Brain pericyte (primary cell): ENCODE measurements around the gene AIFM1.

Source experiments
- DNase-seq: peaks from one replicate; pipeline ENCODE4 v3.0.0-alpha.2; 2012; ENCODE audit warnings: low read depth, low spot score

Gene AIFM1

GRCh38 chrX:130170752-130171445, 5.3 kb upstream of the AIFM1 start:
- DNase-seq, result no peak

- no peak for DNase-seq
Observed at GRCh38 chrX:130167040-130167439, 1.4 kb upstream of the AIFM1 start.

- DNase-seq, result no peak
Observed at GRCh38 chrX:130166503-130166777, 799 bp upstream of the AIFM1 start.

- no peak for DNase-seq
Observed at GRCh38 chrX:130165181-130165702, 399 bp downstream of the AIFM1 start.

GRCh38 chrX:130163398-130163797, 2.2 kb downstream of the AIFM1 start:
- no peak for DNase-seq

GRCh38 chrX:130162094-130162735, 3.4 kb downstream of the AIFM1 start:
- DNase-seq, result no peak

GRCh38 chrX:130159776-130160175, 5.9 kb downstream of the AIFM1 start:
- no peak for DNase-seq

GRCh38 chrX:130158311-130158710, 7.3 kb downstream of the AIFM1 start:
- DNase-seq, result no peak

GRCh38 chrX:130155564-130155963, 10.1 kb downstream of the AIFM1 start:
- DNase-seq, result no peak

- no peak for DNase-seq
Observed at GRCh38 chrX:130147631-130148030, 18.0 kb downstream of the AIFM1 start.

- DNase-seq, result no peak
Observed at GRCh38 chrX:130145123-130145522, 20.5 kb downstream of the AIFM1 start.

GRCh38 chrX:130144509-130144908, 21.1 kb downstream of the AIFM1 start:
- no peak for DNase-seq

GRCh38 chrX:130139474-130140201, 26.0 kb downstream of the AIFM1 start:
- no peak for DNase-seq

- DNase-seq, result no peak
Observed at GRCh38 chrX:130136961-130137360, 28.7 kb downstream of the AIFM1 start.

- DNase-seq, result no peak
Observed at GRCh38 chrX:130136496-130136895, 29.1 kb downstream of the AIFM1 start.

- no peak for DNase-seq
Observed at GRCh38 chrX:130130990-130131389, 34.7 kb downstream of the AIFM1 start.

GRCh38 chrX:130125091-130125874, 40.4 kb downstream of the AIFM1 start:
- DNase-seq, result no peak

GRCh38 chrX:130124577-130124976, 41.1 kb downstream of the AIFM1 start:
- DNase-seq, result no peak

- DNase-seq, result no peak
Observed at GRCh38 chrX:130121505-130121800, 44.2 kb downstream of the AIFM1 start.

- DNase-seq, result no peak
Observed at GRCh38 chrX:130120746-130121504, 44.7 kb downstream of the AIFM1 start.

- DNase-seq, result no peak
Observed at GRCh38 chrX:130120321-130120731, 45.3 kb downstream of the AIFM1 start.
